Heart left ventricle (tissue), 16 donors: ENCODE data around the gene ERN1. TPM values are rescaled to one million over a fixed set of nuclear protein-coding genes. Genes with fewer than 3 reads are reported as not detected.

ENCODE experiments used
- ATAC-seq, 4 donors: fragments of 200-7000 bp; cut with Tn5 transposase; one replicate each; pipeline ENCODE4 v1.9.1; 2020 to 2022; ENCODE audit warnings: moderate library complexity in 4 of 4, mild to moderate bottlenecking in 3 of 4, moderate number of reproducible peaks in 1 of 4
- DNase-seq, 5 donors: peaks; one replicate each; pipeline ENCODE4 v3.0.0-alpha.2; 2020
- H3K27ac ChIP-seq, 12 donors: fragments of 200-600 bp; sonication (generic) in 4 of 12; one replicate each; pipeline versions ENCODE4 v1.5.0 to v1.8.0; 2016 to 2022; ENCODE audit warnings: mild to moderate bottlenecking in 2 of 12
- H3K27me3 ChIP-seq, 9 donors: fragments of 200-600 bp; sonication (generic) in 2 of 9; one replicate each; pipeline versions ENCODE4 v1.5.1 to v1.8.0; 2016 to 2022; ENCODE audit warnings: mild to moderate bottlenecking in 3 of 9
- H3K36me3 ChIP-seq, 9 donors: fragments of 200-600 bp; sonication (generic) in 2 of 9; one replicate each; pipeline versions ENCODE4 v1.5.0 to v1.8.0; 2018 to 2022; ENCODE audit warnings: mild to moderate bottlenecking in 2 of 9
- H3K4me1 ChIP-seq, 12 donors: fragments of 200-600 bp; sonication (generic) in 4 of 12; one replicate each; pipeline versions ENCODE4 v1.5.0 to v1.8.0; 2016 to 2022; ENCODE audit warnings: mild to moderate bottlenecking in 3 of 12
- H3K4me3 ChIP-seq, 12 donors: fragments of 200-600 bp; sonication (generic) in 4 of 12; one replicate each; pipeline versions ENCODE4 v1.5.0 to v1.8.0; 2017 to 2022; ENCODE audit warnings: mild to moderate bottlenecking in 9 of 12, moderate library complexity in 4 of 12
- H3K9me3 ChIP-seq, 12 donors: fragments of 200-600 bp; sonication (generic) in 4 of 12; one replicate each; pipeline versions ENCODE4 v1.5.0 to v1.8.0; 2016 to 2022; ENCODE audit warnings: mild to moderate bottlenecking in 1 of 12
- CTCF ChIP-seq, 12 donors: fragments of 200-600 bp; sonication (generic) in 4 of 12; IDR thresholded peaks; one replicate each; pipeline versions ENCODE4 v1.5.0 to v1.8.0; 2018 to 2022; ENCODE audit warnings: antibody characterized with exemption in 12 of 12, mild to moderate bottlenecking in 5 of 12
- POLR2A ChIP-seq, 2 donors: fragments of 450-650 bp; IDR thresholded peaks; one replicate each; pipeline ENCODE4 v1.6.1; 2017; ENCODE audit warnings: antibody characterized with exemption in 2 of 2, mild to moderate bottlenecking in 2 of 2, moderate library complexity in 2 of 2
- WGBS, 4 donors: extraction: QIAGEN DNeasy Blood & Tissue Kit in 2 of 4; methylation state at CpG; one replicate each; pipeline versions ENCODE4 v1.1.5 to v1.1.7; 2013 to 2018; 5-methylcytosine and 5-hydroxymethylcytosine counted together
- intact Hi-C, 10 donors: fragments of 100-400 bp; cut with DNase I; formaldehyde crosslinking; loops; one replicate each; pipeline versions ENCODE4 v1.11.1 to v1.14.2; 2022
- polyA plus RNA-seq, 2 donors: library from polyadenylated mRNA; stranded (reverse); fragments of 200-250 nt; gene quantifications; one replicate each; pipeline ENCODE4 v1.2.3, GENCODE V29; 2013
- total RNA-seq, 9 donors: library from RNA; depleted of rRNA in 2 of 9; stranded (reverse); fragments of >200 nt in 2 of 9; fragmentation: NEBNext Ultra II Directional in 3 of 9; extraction: Animal tissue kit (Norgen Biotek cat#: 25700) in 3 of 9; gene quantifications; one replicate each; pipeline versions ENCODE4 v1.1.0 to v1.2.4, GENCODE V29; 2016 to 2023
- donor health status: ischemic (EF 13 %, LVEDD 7.1; RV severe dilation, severe dysfunction).
- donor health status: healthy with polysubstance abuse.
- donor health status: DM: no; HTN: yes; CAD: no.
- donor health status: DM: no; HTN: no; CAD: no.
- donor health status: ischemic (EF 25% LVEDD 6.9; RV normal size, moderate dysfunction).
- donor health status: ischemic (EF 25% LVEDD 5.7; RV mildly dilated, moderate dysfunction).
- donor health status: healthy.
- donor health status: DM: yes; HTN: yes; CAD: no.
- donor health status: ischemic (EF 35%, LVEDD 5.7; RV mildly dilated, moderate dysfunction).
- donor health status: nonischemic (EF 11% LVEDD 7.7; RV severe dilation, severe dysfunction).
- donor health status: DM: yes; HTN: yes; CAD: no.
- donor health status: PGD.
- donor health status: ischemic (EF 29% LVEDD 5.4; RV normal size, mild dysfunction).
- donor health status: nonischemic (EF 23%, LVEDD 6.1; RV moderate dilation, normal function).

Gene ERN1
- total and polyA plus RNA-seq, 11 donors = 1.5 to 18.7 (median 7.4) TPM

GRCh38 chr17:64064331-64064730, 65.6 kb downstream of the ERN1 start:
- H3K36me3 ChIP-seq = peaks cover 0 to 76% (median 54%) of the 10 kb centered on the region in 9 donors

GRCh38 chr17:64063766-64064224, 66.1 kb downstream of the ERN1 start:
- Histone ChIP-seq H3K9me3 (peaks cover 0 to 6% (median 2%) of the 10 kb centered on the region in 12 donors), H3K4me3 (no peak overlapping the region), H3K27me3 (no peaks in the 10 kb centered on the region), H3K27ac (peak overlapping the region in 1 of 12 donors; percentile 55), H3K4me1 (peaks cover 0 to 53% (median 0%) of the 10 kb centered on the region in 12 donors), H3K36me3 (peaks cover 0 to 76% (median 52%) of the 10 kb centered on the region in 9 donors)
- TF ChIP-seq POLR2A (IDR thresholded peaks at IDR 0.05) (no peak), CTCF (IDR thresholded peaks at IDR 0.05) (peak; percentile 29 to 63 (median 52))
- peak; percentile 56 to 82 (median 76) for ATAC-seq
- WGBS, 4 donors = 60 to 74% (median 63%) methylated on average over 13 to 16 of the region's 16 CpGs
- DNase-seq = peak; percentile 45 to 80 (median 46)
- intact Hi-C loops = loop anchor here in 8 of 10 donors (2.0 to 10.0 kb wide), 4 partner anchors 69 to 221 kb away; partner anchors contain the start of gene ERN1 (in 5 of the 8)

More at GRCh38 chr17:64064331-64064730, 65.6 kb downstream of the ERN1 start:
- intact Hi-C loops = loop anchor here in 5 of 10 donors (5.0 to 10.0 kb wide), 3 partner anchors 68 to 220 kb away; partner anchors contain the start of gene ERN1 (in 5 of the 5)
- H3K9me3 ChIP-seq = peaks cover 0 to 11% (median 7%) of the 10 kb centered on the region in 12 donors
- no peak overlapping the region for H3K27ac ChIP-seq
- H3K4me1 ChIP-seq = peaks cover 0 to 53% (median 0%) of the 10 kb centered on the region in 12 donors
- ATAC-seq (no peak), DNase-seq (no peak)
- 91 to 95% (median 94%) methylated on average over 9 of the region's 9 CpGs for WGBS, 4 donors
- TF ChIP-seq CTCF (IDR thresholded peaks at IDR 0.05) (no peak), POLR2A (IDR thresholded peaks at IDR 0.05) (no peak)
- no peak overlapping the region for H3K4me3 ChIP-seq
- H3K27me3 ChIP-seq = no peaks in the 10 kb centered on the region

- no peak for TF ChIP-seq POLR2A (IDR thresholded peaks at IDR 0.05)
- TF ChIP-seq CTCF (IDR thresholded peaks at IDR 0.05) = no peak
- Histone ChIP-seq H3K27me3 (no peaks in the 10 kb centered on the region), H3K36me3 (peaks cover 0 to 76% (median 49%) of the 10 kb centered on the region in 9 donors), H3K9me3 (no peaks in the 10 kb centered on the region), H3K4me1 (peaks cover 0 to 53% (median 0%) of the 10 kb centered on the region in 12 donors), H3K4me3 (no peak overlapping the region), H3K27ac (peak overlapping the region in 1 of 12 donors; percentile 55)
- intact Hi-C loops = loop anchor here in 8 of 10 donors (2.0 to 10.0 kb wide), 4 partner anchors 69 to 222 kb away; partner anchors contain the start of gene ERN1 (in 5 of the 8)
- ATAC-seq = no peak
- WGBS, 4 donors = 82 to 87% (median 86%) methylated on average over 5 of the region's 5 CpGs
- DNase-seq = no peak
These were observed 66.9 kb downstream of the ERN1 start for GRCh38 chr17:64063088-64063487.

- Histone ChIP-seq H3K9me3 (no peaks in the 10 kb centered on the region), H3K4me3 (no peak overlapping the region), H3K27ac (peak overlapping the region in 1 of 12 donors; percentile 68), H3K36me3 (peaks cover 0 to 75% (median 51%) of the 10 kb centered on the region in 9 donors), H3K27me3 (no peaks in the 10 kb centered on the region), H3K4me1 (peaks cover 0 to 46% (median 0%) of the 10 kb centered on the region in 12 donors)
- no peak for TF ChIP-seq POLR2A (IDR thresholded peaks at IDR 0.05)
- no peak for TF ChIP-seq CTCF (IDR thresholded peaks at IDR 0.05)
- 90 to 92% (median 92%) methylated on average over 5 of the region's 5 CpGs for WGBS, 4 donors
- intact Hi-C loops = loop anchor here in 5 of 10 donors (5.0 to 10.0 kb wide), 3 partner anchors 71 to 223 kb away; partner anchors contain the start of gene ERN1 (in 5 of the 5)
- ATAC-seq (no peak), DNase-seq (no peak)
These were observed 68.6 kb downstream of the ERN1 start for GRCh38 chr17:64061178-64061898.
